Stimulated activated naive CD4-positive, alpha-beta T cell (primary cell): ENCODE measurements around the gene HUNK.
"Not testable (repeated sequence)": the region's sequence is repeated elsewhere in the genome, so short reads cannot be mapped to it uniquely, and the experiment has no call there.

Source experiments
- DNase-seq, 6 experiments: peaks; one replicate each; lab custom pipeline; 2025; lab: John Stamatoyannopoulos, UW

Gene HUNK

DNA sequence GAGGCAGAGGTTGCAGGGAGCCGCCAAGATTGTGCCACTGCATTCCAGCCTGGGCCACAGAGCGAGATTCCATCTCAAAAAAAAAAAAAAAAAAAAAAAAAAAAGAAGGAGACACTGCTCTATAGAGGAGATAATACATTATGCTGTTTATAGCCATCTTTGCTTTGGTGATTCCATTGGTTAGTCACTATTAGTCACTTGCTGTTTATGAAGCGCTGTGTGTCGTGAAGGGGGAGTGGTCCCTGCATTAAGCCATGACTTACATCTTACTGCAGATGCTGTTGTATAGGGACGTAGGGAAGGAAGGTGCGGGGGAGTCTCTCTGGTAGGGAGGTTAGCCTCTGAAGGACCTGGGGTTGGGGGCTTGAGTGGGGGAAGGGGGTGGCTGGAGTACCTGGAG, 48.3 kb downstream of the HUNK start:
- no peak for DNase-seq

- no peak for DNase-seq
Measured at GRCh38 chr21:31922881-31923280, 50.1 kb downstream of the HUNK start.

GRCh38 chr21:31923756-31924155, 50.9 kb downstream of the HUNK start:
- no peak for DNase-seq

GRCh38 chr21:31924548-31924947, 51.7 kb downstream of the HUNK start:
- DNase-seq = no peak

DNA sequence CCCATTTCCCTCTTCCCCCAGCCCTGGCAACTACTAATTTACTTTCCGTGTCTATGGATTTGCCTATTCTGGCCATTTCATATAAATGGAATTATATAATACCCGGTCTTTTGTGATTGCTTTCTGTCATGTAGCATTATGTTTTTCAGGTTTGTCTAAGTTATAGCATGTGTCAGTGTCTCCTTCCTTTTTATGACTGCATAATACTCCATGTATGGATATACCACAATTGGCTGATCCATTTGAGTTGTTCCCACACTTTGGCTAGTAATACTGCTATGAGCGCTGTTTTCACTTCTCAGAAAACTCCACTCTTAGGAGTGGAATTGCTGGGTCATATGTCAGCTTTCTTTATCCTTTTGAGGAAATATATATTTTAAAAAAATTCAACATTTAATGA, 53.7 kb downstream of the HUNK start:
- no peak for DNase-seq

GRCh38 chr21:31927689-31928353, 55.0 kb downstream of the HUNK start:
- no peak for DNase-seq

GRCh38 chr21:31928656-31929055, 55.8 kb downstream of the HUNK start:
- DNase-seq = no peak

- no peak for DNase-seq
Measured at GRCh38 chr21:31929548-31929947, 56.7 kb downstream of the HUNK start.

DNA sequence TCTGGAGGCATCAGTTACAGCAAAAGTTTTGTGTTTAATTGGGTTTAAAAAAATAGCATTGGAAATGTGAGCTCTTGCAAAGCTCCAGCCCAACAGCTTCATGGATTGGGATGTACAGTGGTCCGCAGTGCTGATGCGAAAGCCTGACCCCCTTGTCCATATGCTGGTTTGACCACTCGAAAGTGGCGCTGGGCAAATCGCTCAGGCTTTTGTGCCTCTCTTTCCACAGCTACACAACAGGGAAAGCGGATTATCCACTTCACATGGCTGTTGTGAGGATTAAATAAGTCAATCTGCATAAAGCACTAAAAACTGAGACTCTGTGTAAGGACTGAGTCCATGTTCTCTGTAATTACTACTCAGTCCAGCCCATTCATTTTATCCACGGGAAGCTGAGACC, 57.2 kb downstream of the HUNK start:
- no peak for DNase-seq

- DNase-seq = no peak
Measured at GRCh38 chr21:31931644-31932469, 59.0 kb downstream of the HUNK start.

- no peak for DNase-seq
Measured at GRCh38 chr21:31932470-31932764, 59.6 kb downstream of the HUNK start.

GRCh38 chr21:31937303-31937702, 64.5 kb downstream of the HUNK start:
- DNase-seq = no peak

DNA sequence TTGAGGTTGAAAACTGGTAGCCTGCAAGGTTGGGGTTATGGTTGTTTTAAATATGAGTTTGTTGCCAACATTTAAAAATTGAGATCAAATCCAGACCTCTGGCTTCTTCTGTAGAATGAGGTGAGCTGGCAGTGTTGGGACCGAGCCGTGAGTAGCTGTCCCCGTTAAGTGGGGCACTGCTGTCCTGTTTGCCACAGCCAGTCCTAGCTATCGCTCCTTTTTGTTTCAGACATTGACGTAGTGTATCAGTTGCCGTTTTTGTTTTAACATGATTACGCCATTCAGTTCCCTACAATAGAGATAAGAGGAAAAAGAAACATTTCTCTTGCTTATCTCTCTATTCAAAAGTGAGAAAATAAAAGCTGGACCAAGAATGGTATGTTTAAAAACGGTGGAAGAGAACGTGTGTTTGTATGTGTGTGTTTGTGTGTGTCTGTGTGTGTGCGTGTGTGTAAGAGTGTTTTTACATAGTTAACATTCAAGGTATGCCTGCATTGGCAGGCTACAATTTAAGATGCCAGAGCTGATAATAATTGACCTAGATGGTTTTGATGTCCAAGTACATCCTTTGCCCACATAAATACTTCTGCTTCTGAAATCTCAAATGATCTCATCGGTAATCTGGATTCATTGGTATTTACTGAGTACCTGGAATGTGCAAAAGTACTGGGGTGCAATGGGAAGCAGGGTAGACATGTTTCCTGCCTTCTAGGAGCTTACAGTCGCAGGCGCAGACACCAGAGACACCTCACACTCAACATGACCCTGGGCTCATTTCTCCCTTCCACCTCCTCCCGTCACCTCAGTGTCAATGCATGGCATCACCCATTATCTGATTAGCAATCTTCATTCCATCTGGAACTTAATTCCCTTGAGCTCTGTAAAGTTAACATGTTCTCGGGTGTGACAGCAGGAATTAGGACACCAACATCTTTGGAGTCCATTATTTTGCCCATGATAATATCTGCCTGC, 65.8 kb downstream of the HUNK start:
- no peak for DNase-seq

DNA sequence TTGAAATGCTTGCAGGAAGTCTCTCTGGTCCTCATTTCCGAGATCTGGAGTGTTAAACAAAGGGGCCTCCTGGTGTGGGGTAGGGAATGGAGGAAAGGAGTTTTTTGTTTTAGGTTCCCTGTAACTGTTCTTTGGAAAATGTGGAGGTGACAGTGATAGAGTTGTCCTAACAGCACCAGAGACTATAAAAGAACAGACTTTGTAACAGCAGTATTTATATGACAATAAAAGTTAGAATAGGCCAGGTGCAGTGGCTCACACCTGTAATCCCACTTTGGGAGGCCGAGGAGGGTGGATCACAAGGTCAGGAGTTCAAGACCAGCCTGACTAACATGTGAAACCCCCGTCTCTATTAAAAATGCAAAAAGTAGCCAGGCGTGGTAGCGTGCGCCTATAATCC, 68.9 kb downstream of the HUNK start:
- DNase-seq = no peak

DNA sequence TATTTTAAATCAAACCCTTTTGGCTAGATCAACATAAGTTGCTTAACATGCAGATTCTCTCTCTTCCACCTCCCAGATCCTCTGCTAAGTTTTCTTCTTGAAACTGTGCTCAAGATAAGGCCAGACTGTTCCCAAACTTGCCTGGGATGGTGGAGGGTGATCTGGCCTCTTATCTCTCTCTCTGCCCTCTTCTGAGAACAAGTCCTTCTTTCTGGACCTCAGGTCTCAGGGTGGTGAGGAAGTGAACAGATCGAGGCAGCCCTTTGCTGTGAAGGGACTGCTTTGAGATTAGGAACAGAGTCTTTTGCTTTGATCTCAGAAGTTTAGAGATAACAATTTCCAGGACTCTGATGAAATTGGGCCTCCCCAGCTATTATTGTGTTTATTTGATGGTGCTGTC, 70.7 kb downstream of the HUNK start:
- DNase-seq = no peak

DNA sequence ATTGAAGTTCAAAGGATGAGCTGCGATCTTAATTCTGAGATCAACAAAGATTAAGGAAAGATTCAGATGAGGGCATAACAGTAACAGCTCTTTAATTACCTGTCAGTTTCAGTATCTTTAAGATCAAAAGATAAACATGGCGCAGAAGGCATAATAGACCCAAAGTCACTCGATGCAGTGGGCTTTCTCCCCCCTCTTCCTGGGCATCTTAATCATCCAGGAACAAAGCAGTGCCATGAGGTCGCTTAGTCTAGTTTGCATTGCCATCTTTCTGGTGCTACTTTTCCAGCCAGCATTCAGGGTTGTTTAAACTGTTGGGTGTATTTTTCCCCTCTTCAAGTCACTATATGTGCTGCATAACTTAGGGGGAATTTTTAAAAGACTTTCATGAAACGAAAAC, 72.3 kb downstream of the HUNK start:
- DNase-seq = no peak

GRCh38 chr21:31945546-31945945, 72.7 kb downstream of the HUNK start:
- no peak for DNase-seq

GRCh38 chr21:31946231-31946630, 73.4 kb downstream of the HUNK start:
- no peak for DNase-seq

- DNase-seq = not testable (repeated sequence)
Measured at GRCh38 chr21:31946876-31947550, 74.2 kb downstream of the HUNK start.

GRCh38 chr21:31948676-31949075, 75.9 kb downstream of the HUNK start:
- no peak for DNase-seq

DNA sequence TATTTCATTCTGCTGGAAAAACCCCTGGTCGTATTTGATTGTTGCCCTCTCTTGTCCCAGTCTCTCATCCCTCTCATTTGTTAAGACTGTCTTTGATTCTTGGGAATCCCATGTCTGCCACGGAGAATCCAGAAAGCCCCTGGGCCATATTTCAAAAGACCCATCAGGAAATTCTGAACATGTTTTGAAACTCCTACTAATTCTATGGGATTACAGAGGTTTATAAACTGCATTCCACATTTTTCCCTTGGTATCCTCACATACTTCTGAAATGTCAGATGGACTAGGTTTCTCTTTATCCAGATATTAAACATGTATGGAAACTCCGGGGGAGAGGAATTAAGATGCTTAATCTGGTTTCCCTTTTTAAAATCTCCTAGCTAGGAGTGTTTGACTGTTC, 80.0 kb downstream of the HUNK start:
- DNase-seq = no peak

DNA sequence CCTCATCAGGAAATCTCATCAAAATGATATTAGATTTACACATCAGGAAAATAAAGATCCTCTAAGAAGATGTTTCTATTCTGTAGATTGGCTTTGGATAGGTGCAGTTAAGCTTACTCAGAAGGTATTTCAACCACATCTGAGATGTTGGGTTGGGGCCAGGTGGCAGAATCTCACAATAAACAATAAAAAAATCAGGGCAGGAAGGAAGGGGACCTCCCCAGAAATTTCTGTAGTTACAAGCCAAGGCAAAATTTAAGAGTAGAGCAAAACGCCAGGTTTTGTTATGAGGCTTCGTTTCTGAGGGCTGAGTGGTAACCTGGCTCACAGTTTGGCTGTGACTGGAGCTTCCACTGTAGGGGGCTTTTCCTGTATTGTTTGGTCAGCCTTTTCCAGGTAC, 84.8 kb downstream of the HUNK start:
- peak in 1 of 6 experiments; percentile 8 for DNase-seq
